Neuron (in vitro differentiated cells): ENCODE data around the gene CRX.
"Not testable (repeated sequence)": the region's sequence is repeated elsewhere in the genome, so short reads cannot be mapped to it uniquely, and the experiment has no call there.

Source experiments
- H2AFZ ChIP-seq: one replicate; pipeline ENCODE4 v1.6.1; 2013; ENCODE audit warnings: low read depth, mild to moderate bottlenecking, inconsistent platforms, low read length, moderate library complexity
- H3K27me3 ChIP-seq: one replicate; pipeline ENCODE4 v1.6.1; 2013; ENCODE audit warnings: low read length; ENCODE audit not compliant: insufficient read depth
- H3K36me3 ChIP-seq: one replicate; pipeline ENCODE4 v1.6.1; 2013; ENCODE audit warnings: low read length; ENCODE audit not compliant: insufficient read depth
- H3K4me1 ChIP-seq: one replicate; pipeline ENCODE4 v1.6.1; 2013; ENCODE audit warnings: low read length; ENCODE audit not compliant: insufficient read depth
- H3K4me3 ChIP-seq: 2 replicates; pipeline ENCODE4 v1.5.1; 2013; ENCODE audit warnings: mild to moderate bottlenecking, low read length, moderate library complexity
- H3K9me3 ChIP-seq: one replicate; pipeline ENCODE4 v1.6.1; 2013; ENCODE audit warnings: low read length

CRX gene

DNA sequence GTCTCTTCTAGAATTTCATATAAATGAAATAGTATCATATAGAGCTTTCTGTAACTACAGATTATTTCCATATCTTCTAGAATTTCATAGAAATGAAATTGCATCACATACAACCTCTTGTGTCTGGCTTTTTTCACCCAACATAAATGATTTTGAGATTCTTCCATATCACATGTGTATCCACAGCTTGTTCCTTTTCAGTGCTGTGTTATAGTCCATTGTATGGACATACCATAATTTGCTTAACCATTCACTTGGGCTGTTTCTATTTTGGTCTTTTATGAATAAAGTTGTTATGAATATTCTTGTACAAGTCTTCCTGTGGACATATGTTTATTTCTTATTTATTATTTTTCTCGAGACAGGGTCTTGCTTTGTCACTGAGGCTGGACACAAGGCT, 29.1 kb upstream of the CRX start:
- Histone ChIP-seq H2AFZ (no peak overlapping the region), H3K36me3 (no peaks in the 10 kb centered on the region), H3K9me3 (no peaks in the 10 kb centered on the region), H3K27me3 (peaks cover under 1% of the 10 kb centered on the region), H3K4me3 (no peak overlapping the region), H3K4me1 (no peaks in the 10 kb centered on the region)

DNA sequence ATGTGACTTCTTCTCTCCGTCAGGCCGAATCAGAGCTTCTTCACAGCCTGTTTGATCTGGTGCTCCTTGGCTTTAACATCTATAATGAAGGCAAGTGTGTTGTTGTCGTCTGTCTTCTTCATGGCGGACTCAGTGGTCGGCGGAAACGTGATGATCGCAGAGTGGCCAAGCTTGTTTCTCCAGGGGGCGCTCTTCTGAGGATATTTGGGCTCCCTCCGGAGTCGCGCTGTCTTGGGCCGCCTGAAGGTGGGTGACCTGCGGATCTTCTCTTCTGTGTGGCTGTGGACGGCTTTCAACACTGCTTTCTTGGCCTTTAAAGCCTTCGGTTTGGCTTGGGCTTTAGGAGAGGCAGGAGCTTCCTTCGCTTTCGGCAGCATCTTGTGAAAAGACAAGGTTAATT, 27.2 kb upstream of the CRX start:
- Histone ChIP-seq H3K27me3 (peaks cover 4% of the 10 kb centered on the region), H3K4me1 (no peaks in the 10 kb centered on the region), H3K36me3 (no peaks in the 10 kb centered on the region), H2AFZ (no peak overlapping the region), H3K9me3 (no peaks in the 10 kb centered on the region), H3K4me3 (no peak overlapping the region)

DNA sequence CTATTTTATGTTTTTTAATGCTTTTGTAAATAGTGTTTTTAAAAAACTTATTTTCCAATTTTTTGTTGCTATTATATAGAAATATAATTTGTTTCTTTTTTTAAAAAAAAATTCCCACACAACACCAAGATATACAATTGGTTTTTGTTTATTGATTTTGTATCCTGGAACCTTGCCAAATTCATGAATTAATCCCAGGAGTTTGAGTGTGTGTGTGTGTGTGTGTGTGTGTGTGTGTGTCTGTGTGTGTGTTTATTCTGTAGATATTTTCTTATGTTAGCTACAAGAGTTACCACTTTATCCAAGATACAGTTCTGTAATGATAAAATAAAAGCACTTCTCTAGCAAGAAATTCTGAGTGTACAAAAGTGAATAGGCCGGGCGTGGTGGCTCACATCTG, 25.0 kb upstream of the CRX start:
- H3K9me3 ChIP-seq: no peaks in the 10 kb centered on the region
- H3K36me3 ChIP-seq: no peaks in the 10 kb centered on the region
- no peak overlapping the region for H2AFZ ChIP-seq
- no peak overlapping the region for H3K4me3 ChIP-seq
- peaks cover 4% of the 10 kb centered on the region for H3K27me3 ChIP-seq
- no peaks in the 10 kb centered on the region for H3K4me1 ChIP-seq

DNA sequence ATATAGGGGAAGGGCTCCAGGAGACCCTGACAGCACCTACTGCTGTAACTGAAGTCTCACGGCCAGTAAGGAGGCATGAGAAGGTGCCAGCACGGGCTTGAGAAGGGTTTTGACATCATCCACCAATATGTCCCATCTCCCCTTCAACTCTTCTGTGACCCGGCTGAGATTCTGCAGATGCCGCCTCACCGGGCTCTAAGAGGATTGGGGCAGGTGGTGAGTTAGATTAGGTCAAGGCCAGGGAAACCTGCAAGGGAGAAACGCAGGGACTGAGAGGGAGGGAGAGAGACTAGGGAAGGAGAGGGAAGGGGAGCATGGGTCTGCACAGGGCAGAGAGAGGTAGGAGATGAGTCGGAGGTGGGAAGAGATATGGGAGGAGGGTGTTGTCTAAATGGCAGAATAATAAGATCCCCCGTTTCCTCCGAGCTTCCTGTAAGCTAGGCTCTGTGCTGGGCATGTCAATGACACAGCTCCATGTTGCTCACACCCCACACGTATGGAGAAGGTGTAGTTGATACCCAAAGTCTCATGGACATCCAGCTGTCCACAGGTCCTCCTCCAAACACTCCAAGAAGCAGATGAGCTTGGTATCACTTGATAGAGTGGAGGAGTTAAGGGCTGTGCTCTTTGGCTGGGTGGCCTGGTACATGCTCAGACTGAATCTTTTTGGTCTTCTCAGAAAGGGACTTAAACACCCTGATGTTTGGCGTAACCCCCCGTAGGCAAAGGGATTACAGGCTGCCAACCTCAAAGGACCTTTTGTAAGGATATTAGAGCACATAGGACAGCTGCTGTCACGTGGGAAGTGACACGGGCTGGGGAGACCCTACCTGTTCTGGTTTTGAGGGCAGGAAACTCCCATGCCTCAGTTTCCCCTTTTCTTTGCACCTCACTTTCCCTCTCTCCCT, 23.5 kb upstream of the CRX start:
- Histone ChIP-seq H3K4me1 (no peaks in the 10 kb centered on the region), H3K4me3 (no peak overlapping the region), H3K9me3 (peaks cover 2% of the 10 kb centered on the region), H3K36me3 (no peaks in the 10 kb centered on the region), H3K27me3 (peaks cover 4% of the 10 kb centered on the region), H2AFZ (no peak overlapping the region)

DNA sequence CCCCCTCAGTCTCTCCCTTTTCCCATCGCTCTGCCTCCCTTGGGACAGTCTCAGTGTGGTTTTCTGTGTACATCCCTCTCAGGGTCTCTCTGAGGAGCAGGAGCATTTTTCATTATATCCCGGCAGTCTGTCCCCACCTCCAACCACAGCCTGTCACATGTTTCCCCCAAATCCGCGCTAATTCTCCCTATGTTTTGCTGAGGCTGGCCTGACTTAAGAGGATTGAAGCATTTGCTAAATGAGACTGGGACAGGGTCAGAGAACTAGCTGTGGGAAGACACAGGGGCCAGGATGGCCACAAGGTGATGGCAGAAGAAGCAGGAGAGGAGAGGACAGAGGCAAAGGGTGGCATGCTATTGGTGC, 22.9 kb upstream of the CRX start:
- no peaks in the 10 kb centered on the region for H3K36me3 ChIP-seq
- H3K4me3 ChIP-seq: no peak overlapping the region
- H3K4me1 ChIP-seq: no peaks in the 10 kb centered on the region
- peaks cover 2% of the 10 kb centered on the region for H3K9me3 ChIP-seq
- H2AFZ ChIP-seq: no peak overlapping the region
- peaks cover 4% of the 10 kb centered on the region for H3K27me3 ChIP-seq

DNA sequence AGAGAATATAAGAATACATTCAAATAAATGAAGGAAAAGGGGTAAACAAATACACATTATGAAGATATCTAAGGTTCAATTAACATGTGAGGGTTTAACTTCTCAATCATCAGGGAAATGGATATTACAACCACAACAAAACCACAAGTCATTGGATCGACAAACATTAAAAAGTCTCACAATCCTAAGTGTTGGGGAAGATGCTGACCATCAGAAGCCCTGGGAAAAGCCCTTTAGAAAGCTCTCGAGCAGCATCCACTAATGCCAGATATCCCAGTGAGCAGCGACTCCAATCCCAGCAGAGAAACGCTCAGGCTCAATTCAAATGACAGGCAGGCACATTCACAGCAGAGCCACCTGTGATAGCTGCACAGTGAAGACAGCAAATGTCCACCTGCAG, 20.5 kb upstream of the CRX start:
- H3K27me3 ChIP-seq: peaks cover 4% of the 10 kb centered on the region
- peaks cover 2% of the 10 kb centered on the region for H3K9me3 ChIP-seq
- no peak overlapping the region for H2AFZ ChIP-seq
- H3K4me1 ChIP-seq: no peaks in the 10 kb centered on the region
- no peaks in the 10 kb centered on the region for H3K36me3 ChIP-seq
- no peak overlapping the region for H3K4me3 ChIP-seq

DNA sequence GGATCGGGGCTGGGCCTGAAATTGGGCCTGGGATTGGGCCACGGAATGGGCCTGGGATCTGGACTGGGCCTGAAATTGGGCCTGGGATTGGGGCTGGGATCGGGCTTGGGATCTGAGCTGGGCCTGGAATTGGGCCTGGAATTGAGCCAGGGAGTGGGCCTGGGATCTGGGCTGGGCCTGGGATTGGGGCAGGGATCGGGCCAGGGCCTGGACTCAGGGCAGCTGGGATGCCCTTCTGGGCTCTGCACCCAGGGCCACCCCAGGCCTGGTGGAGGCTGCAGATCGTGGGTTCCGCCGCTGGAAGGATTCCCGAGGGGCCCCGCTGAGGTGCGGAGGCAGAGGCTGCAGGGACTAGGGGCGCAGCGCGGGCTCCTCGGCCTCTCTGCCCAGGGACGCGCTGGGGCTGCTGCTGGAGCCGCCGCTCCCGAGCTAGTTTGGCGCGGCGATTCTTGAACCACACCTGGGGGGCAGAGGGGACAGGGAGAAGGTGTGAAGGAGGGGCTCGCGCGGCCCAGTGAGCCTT, 19.2 kb upstream of the CRX start:
- Histone ChIP-seq H3K4me1 (no peaks in the 10 kb centered on the region), H3K36me3 (no peaks in the 10 kb centered on the region), H3K9me3 (peaks cover 2% of the 10 kb centered on the region), H2AFZ (no peak overlapping the region), H3K4me3 (no peak overlapping the region), H3K27me3 (peaks cover 3% of the 10 kb centered on the region)

DNA sequence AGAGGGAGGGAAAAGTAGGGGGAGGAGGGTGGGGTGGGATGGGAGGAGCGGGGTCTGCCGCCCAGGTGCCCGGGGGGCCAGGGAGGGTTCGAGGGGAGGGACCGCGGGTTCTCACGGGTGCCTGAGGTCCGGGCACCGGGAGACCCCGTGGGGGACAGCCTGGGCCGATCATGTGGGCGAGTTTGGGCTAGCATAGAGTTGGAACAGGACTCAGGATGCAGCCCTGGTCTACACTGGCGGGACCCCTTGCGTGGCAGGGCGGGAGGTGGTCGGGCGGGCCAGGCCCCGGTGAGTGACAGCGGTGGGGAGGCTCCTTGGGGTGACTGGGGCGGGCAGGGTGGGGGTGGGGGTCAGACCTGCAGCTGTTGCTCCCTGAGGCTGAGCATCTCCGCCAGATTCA, 18.6 kb upstream of the CRX start:
- not testable (repeated sequence) for H2AFZ ChIP-seq, H3K4me1 ChIP-seq, H3K4me3 ChIP-seq, H3K9me3 ChIP-seq, H3K27me3 ChIP-seq, H3K36me3 ChIP-seq

DNA sequence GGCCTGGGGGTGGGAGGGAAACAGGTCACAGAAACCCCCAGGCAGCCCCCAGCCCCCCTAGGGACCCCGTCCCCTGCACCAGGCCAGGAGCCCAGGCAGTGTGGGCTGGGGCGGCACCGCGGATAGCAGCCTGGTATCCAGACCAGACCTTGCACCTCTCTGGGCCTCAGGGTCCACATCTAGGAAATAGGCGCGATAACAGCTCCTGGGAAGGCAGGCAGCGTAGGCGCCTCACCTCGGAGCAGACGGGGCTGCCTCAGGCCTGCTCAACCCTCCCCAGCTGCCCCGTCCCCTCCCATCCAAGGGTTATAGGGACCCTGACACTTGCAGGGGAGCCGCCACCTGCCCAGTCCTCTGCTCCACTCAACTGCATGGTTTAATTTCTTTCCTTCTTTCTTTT, 18.1 kb upstream of the CRX start:
- not testable (repeated sequence) for H3K36me3 ChIP-seq, H3K27me3 ChIP-seq, H3K9me3 ChIP-seq, H2AFZ ChIP-seq, H3K4me3 ChIP-seq, H3K4me1 ChIP-seq

DNA sequence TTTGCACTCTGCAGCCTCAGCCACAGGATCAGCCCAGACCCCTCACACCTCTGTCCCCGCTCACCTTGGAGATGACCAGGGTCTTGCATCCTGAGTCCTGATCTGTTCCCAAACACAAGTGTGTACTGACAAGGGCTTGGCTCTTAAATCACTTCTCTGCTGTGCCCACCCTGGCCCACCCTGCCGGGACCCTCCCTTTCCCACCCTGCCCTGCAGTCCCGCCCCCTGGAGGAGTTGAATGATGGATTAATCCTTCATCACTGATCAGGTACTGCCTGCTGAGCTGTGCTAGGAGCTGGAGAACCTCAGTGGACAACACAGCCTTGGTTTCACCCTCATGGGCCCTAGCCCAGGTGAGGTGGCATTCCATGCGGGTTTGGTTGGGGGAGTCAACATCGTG, 17.3 kb upstream of the CRX start, which contains the start of gene TPRX1:
TPRX1 (minus strand) TSS at position 101 of the 400 bp plus-strand sequence; CDS start at position 89, 12 bp downstream.
- H3K27me3 ChIP-seq, H2AFZ ChIP-seq, H3K4me1 ChIP-seq, H3K4me3 ChIP-seq, H3K36me3 ChIP-seq, H3K9me3 ChIP-seq: not testable (repeated sequence)

DNA sequence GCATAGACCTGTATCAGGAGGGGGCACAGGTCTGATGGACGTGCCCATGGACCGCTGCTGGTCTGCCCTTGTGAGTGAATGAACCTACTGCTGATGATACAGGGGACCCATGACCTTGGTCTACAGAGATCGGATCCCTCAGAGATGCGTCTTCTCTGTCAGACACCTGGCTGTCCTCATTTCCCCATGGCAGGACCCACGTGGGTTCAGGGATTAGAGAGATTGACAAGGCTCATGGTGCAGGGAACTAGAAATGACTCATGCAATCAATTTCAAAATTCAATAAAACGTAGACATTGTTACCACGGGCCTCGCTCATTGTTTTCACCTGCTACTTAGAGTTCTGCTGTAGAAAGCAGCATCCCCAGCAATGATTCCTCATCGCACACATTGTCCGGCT, 16.4 kb upstream of the CRX start:
- Histone ChIP-seq H3K27me3 (no peaks in the 10 kb centered on the region), H3K4me3 (no peak overlapping the region), H2AFZ (no peak overlapping the region), H3K36me3 (no peaks in the 10 kb centered on the region), H3K9me3 (peaks cover 2% of the 10 kb centered on the region), H3K4me1 (no peaks in the 10 kb centered on the region)

DNA sequence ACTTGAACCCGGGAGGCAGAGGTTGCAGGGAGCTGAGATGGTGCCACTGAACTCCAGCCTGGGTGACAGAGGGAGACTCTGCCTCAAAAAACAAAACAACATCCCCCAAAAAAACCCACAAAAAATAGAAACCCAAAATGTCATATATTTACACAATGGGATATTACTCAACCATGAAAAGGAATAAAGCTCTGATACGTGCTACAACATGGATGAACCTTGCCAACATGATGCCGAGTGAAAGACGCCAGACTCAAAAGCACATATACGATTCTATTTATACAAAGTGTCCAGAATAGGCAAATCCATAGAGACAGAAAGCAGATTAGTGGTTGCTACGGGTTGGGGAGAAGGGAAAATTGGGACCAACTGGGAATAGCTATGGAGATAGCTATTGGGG, 15.3 kb upstream of the CRX start:
- H3K36me3 ChIP-seq: no peaks in the 10 kb centered on the region
- peaks cover 2% of the 10 kb centered on the region for H3K9me3 ChIP-seq
- no peak overlapping the region for H2AFZ ChIP-seq
- H3K27me3 ChIP-seq: no peaks in the 10 kb centered on the region
- H3K4me3 ChIP-seq: no peak overlapping the region
- H3K4me1 ChIP-seq: no peaks in the 10 kb centered on the region

DNA sequence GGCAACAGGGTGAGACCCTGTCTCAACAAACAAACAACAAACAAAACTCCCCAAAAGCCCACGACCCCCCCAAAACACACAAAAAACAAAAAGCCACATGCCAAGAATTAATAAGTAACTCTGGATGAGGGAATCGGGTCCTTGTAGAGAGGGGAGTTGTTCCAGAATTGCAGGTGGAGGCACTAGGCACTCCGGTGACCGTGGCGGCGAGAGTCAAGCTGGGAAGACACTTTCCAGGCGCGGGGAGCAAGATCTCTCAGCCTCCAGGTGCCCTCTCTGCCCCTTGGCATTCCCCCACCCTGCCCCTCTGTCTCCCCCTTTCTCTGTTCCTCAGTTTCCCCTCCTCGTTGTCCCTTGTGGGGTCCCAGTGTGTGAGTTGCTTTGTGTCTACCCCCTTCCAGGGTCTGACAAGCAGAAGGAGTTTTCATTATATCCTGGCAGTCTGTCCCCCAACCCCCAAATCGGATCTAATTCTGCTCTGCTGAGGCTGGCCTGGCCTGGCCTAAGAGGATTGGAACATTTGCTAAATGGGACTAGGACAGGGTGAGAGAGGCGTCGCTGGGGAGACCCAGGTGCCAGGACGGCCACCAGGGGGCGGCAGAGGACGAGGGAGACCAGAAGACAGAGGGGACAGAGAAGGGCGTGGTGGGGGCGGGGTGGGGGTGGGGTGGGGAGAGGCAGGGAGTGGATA, 8.3 kb upstream of the CRX start:
- no peaks in the 10 kb centered on the region for H3K27me3 ChIP-seq
- H3K4me1 ChIP-seq: no peaks in the 10 kb centered on the region
- H3K9me3 ChIP-seq: no peaks in the 10 kb centered on the region
- no peaks in the 10 kb centered on the region for H3K36me3 ChIP-seq
- H2AFZ ChIP-seq: no peak overlapping the region
- H3K4me3 ChIP-seq: no peak overlapping the region
